GM06990 (cell line): Measurements from ENCODE around the gene FLNA.
A peak's percentile ranks its signal among the peaks of the same experiment; 100 is the strongest.

Experiments used
- DNase-seq: peaks from one replicate; pipeline ENCODE4 v3.0.0-alpha.2; 2011; ENCODE audit not compliant: insufficient read length; ENCODE audit errors: extremely low read depth
- H3K27me3 ChIP-seq: replicated peaks from 2 replicates; pipeline ENCODE4 v1.6.0; 2011; ENCODE audit warnings: low read length; ENCODE audit not compliant: control insufficient read depth, insufficient read depth
- H3K36me3 ChIP-seq: 2 replicates; pipeline ENCODE4 v1.5.1; 2011; ENCODE audit warnings: low read length; ENCODE audit not compliant: control insufficient read depth, insufficient read depth
- H3K4me3 ChIP-seq: replicated peaks from 2 replicates; pipeline ENCODE4 v1.5.1; 2011; ENCODE audit warnings: low read depth, mild to moderate bottlenecking, control low read depth, low read length
- CTCF ChIP-seq: IDR thresholded peaks from 2 replicates; pipeline ENCODE4 v1.5.1; 2011; ENCODE audit warnings: low read length, control low read depth, mild to moderate bottlenecking, inconsistent platforms; ENCODE audit not compliant: insufficient read depth, poor library complexity, severe bottlenecking

The FLNA gene

GRCh38 chrX:154371789-154372300, 2.6 kb downstream of the FLNA start:
- H3K36me3 ChIP-seq = peaks cover 3% of the 10 kb centered on the region
- H3K27me3 ChIP-seq = no peaks in the 10 kb centered on the region
- peak overlapping the region; percentile 61 for H3K4me3 ChIP-seq
- no peak for TF ChIP-seq CTCF
- DNase-seq = no peak

GRCh38 chrX:154371017-154371788, 3.2 kb downstream of the FLNA start:
- Histone ChIP-seq H3K27me3 (no peaks in the 10 kb centered on the region), H3K4me3 (peak overlapping the region; percentile 91), H3K36me3 (peaks cover 7% of the 10 kb centered on the region)
- TF ChIP-seq CTCF = no peak
- DNase-seq = peak; percentile 92

GRCh38 chrX:154370300-154371016, 4.0 kb downstream of the FLNA start:
- no peak for DNase-seq
- no peak for TF ChIP-seq CTCF

DNA sequence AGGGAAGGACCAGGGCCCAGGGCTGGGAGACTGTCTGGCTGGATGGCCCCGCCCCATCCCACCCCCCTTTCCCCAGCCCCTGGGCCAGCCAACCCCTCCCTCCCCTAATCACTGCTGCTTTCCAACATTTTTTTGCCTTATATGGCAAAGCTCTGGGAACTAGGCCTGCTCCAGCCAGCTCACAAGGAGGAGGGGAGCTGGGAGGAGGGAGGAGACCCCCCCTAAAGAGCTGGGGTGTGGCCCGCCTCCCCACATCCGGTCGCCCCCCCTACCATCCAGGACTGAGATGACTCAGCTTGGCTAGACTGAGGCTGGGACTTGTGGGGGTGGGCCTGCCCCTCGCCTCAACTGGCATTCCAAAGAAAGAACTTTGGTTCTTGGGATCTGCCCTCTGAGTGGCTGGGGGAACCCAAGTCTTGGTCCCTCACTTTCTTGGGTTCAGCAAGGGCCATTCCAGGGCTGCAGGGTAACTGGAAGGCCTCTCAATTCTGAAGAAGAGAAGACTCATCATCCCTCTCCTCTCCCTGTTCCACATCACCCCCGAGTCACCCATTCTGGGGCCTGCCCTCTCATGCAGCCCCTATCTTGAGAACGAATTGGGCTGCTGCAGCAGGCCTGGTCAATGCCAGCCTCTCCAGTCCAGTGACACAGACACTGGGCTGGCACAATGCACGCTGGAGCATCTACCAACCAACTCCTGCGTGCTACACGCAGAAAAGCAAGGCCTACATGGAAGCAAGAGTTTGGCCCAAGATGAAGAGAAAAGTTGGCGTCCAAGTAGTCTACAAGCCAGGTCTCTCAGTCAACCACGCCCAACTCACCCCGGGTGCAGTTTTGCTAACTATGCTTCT, 4.8 kb downstream of the FLNA start:
- H3K27me3 ChIP-seq = no peaks in the 10 kb centered on the region
- peaks cover 12% of the 10 kb centered on the region for H3K36me3 ChIP-seq
- DNase-seq = peak; percentile 67
- no peak for TF ChIP-seq CTCF
- peak overlapping the region; percentile 91 for H3K4me3 ChIP-seq

More at GRCh38 chrX:154370300-154371016, 4.0 kb downstream of the FLNA start:
- peaks cover 11% of the 10 kb centered on the region for H3K36me3 ChIP-seq
- no peaks in the 10 kb centered on the region for H3K27me3 ChIP-seq
- H3K4me3 ChIP-seq = peak overlapping the region; percentile 91

DNA sequence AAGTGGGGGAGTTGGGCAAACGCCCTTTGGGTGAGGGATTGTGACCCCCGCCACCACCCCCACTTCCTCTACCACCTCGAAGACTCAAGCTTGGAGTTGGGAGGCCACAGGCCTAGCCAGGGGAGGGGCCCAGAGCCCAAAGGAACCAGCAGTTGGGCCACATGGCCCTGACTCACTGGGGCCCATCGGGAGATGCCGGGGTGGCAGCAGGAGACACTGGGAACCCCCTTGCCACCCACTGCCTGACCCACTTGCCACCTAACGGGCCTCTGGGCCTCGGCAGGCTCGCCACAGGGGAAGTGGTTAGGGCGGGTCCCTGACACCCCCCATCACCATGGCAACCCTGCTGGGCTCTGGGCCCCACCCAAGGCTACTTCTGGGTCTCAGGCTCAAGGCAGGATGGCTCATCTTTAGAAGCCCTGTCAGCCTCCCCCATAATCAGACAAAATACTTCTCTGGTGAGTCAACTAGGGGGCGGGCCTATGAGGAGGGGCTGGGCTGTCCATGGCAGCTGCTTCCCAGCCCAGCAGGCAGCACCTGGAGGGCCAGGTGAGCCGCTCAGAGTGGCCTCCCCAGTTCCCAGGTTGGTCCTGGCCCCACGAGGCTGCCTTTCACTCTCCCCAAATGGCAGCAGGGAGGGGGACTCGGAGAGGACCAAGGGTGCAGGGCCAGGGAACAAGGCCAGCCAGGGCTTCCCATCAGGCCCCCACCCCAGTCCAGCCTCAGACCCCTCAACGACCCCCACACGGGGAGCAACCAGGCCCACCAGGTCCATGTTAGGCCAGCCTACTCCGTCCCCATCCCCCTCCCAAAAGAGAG, 5.6 kb downstream of the FLNA start:
- no peaks in the 10 kb centered on the region for H3K27me3 ChIP-seq
- no peak for TF ChIP-seq CTCF
- H3K4me3 ChIP-seq = peak overlapping the region; percentile 91
- DNase-seq = peak; percentile 80
- H3K36me3 ChIP-seq = peaks cover 19% of the 10 kb centered on the region
